Measurements from ENCODE around the gene F12. TPM values are rescaled to one million over a fixed set of nuclear protein-coding genes. Genes with fewer than 3 reads are reported as not detected.
A peak's percentile ranks its signal among the peaks of the same experiment; 100 is the strongest.
"Not testable (repeated sequence)": the region's sequence is repeated elsewhere in the genome, so short reads cannot be mapped to it uniquely, and the experiment has no call there.

The F12 gene
- total RNA-seq, 1 donor from 2014 or later, result not detected

- H3K27ac Mint-ChIP-seq, result peak overlapping the region; percentile 70
- Histone ChIP-seq H3K9ac (no peak overlapping the region), H2AFZ (replicated peaks) (no peak overlapping the region), H3F3A (ENCODE audit: low read depth) (peaks cover 12% of the 10 kb centered on the region), H3K9me3 (ENCODE audit: low read depth) (no peaks in the 10 kb centered on the region), H3K4me1 (peaks cover 9% of the 10 kb centered on the region), H3K36me3 (no peaks in the 10 kb centered on the region), H3K4me2 (no peak overlapping the region), H3K27me3 (no peaks in the 10 kb centered on the region), H3K4me3 (no peak overlapping the region), H4K20me1 (ENCODE audit: low read depth) (peaks cover 20% of the 10 kb centered on the region), H3K27ac (no peak overlapping the region), H3K79me2 (ENCODE audit: low read depth) (peaks cover 20% of the 10 kb centered on the region)
- TF ChIP-seq EZH2 (IDR thresholded peaks at IDR 0.05) (no peak), CTCF (IDR thresholded peaks at IDR 0.05) (no peak), EZH2phosphoT487 (IDR thresholded peaks at IDR 0.05) (no peak)
- peaks cover 13% of the 10 kb centered on the region for H3K27me3 Mint-ChIP-seq (ENCODE audit: insufficient read depth, low read depth)
- peaks cover 15% of the 10 kb centered on the region for H3K4me1 Mint-ChIP-seq
- no peaks in the 10 kb centered on the region for H3K36me3 Mint-ChIP-seq
- H3K9me3 Mint-ChIP-seq, result no peaks in the 10 kb centered on the region
- no peak for DNase-seq (ENCODE audit: low spot score)
- no peak overlapping the region for H3K4me3 Mint-ChIP-seq
These were observed 14.3 kb upstream of the F12 start for GRCh38 chr5:177423671-177424070.

- peaks cover 12% of the 10 kb centered on the region for H3F3A ChIP-seq (ENCODE audit: low read depth)
- H3K9ac ChIP-seq, result no peak overlapping the region
- no peak overlapping the region for H3K4me3 ChIP-seq
- H3K9me3 Mint-ChIP-seq, result no peaks in the 10 kb centered on the region
- no peaks in the 10 kb centered on the region for H3K4me1 ChIP-seq
- H3K27me3 ChIP-seq, result no peaks in the 10 kb centered on the region
- H3K4me3 Mint-ChIP-seq, result no peak overlapping the region
- H3K9me3 ChIP-seq (ENCODE audit: low read depth), result no peaks in the 10 kb centered on the region
- no peaks in the 10 kb centered on the region for H3K36me3 ChIP-seq
- H3K36me3 Mint-ChIP-seq, result no peaks in the 10 kb centered on the region
- peaks cover 6% of the 10 kb centered on the region for H3K4me1 Mint-ChIP-seq
- no peak for DNase-seq (ENCODE audit: low spot score)
- no peak overlapping the region for H2AFZ ChIP-seq (replicated peaks)
- no peaks in the 10 kb centered on the region for H4K20me1 ChIP-seq (ENCODE audit: low read depth)
- peak overlapping the region; percentile 43 for H3K27ac Mint-ChIP-seq
- H3K27me3 Mint-ChIP-seq (ENCODE audit: insufficient read depth, low read depth), result peaks cover 13% of the 10 kb centered on the region
- no peak overlapping the region for H3K27ac ChIP-seq
- no peak overlapping the region for H3K4me2 ChIP-seq
- no peaks in the 10 kb centered on the region for H3K79me2 ChIP-seq (ENCODE audit: low read depth)
- TF ChIP-seq EZH2phosphoT487 (IDR thresholded peaks at IDR 0.05) (no peak), CTCF (IDR thresholded peaks at IDR 0.05) (no peak), EZH2 (IDR thresholded peaks at IDR 0.05) (no peak)
These were observed 11.9 kb upstream of the F12 start for GRCh38 chr5:177421062-177421798.

GRCh38 chr5:177420472-177420871, 11.1 kb upstream of the F12 start:
- not testable (repeated sequence) for H3K27ac ChIP-seq
- peaks cover 13% of the 10 kb centered on the region for H3K27me3 Mint-ChIP-seq (ENCODE audit: insufficient read depth, low read depth)

GRCh38 chr5:177419046-177419445, 9.7 kb upstream of the F12 start:
- Histone ChIP-seq H3K27ac (no peak overlapping the region), H3F3A (ENCODE audit: low read depth) (no peaks in the 10 kb centered on the region), H3K9ac (no peak overlapping the region), H2AFZ (replicated peaks) (no peak overlapping the region), H3K4me1 (no peaks in the 10 kb centered on the region), H3K9me3 (ENCODE audit: low read depth) (no peaks in the 10 kb centered on the region), H3K27me3 (no peaks in the 10 kb centered on the region), H3K4me2 (no peak overlapping the region), H3K4me3 (no peak overlapping the region), H3K79me2 (ENCODE audit: low read depth) (no peaks in the 10 kb centered on the region), H3K36me3 (no peaks in the 10 kb centered on the region), H4K20me1 (ENCODE audit: low read depth) (no peaks in the 10 kb centered on the region)
- Mint-ChIP-seq H3K9me3 (no peaks in the 10 kb centered on the region), H3K27ac (no peak overlapping the region), H3K4me3 (no peak overlapping the region), H3K36me3 (no peaks in the 10 kb centered on the region), H3K4me1 (no peaks in the 10 kb centered on the region), H3K27me3 (ENCODE audit: insufficient read depth, low read depth) (peaks cover 12% of the 10 kb centered on the region)
- no peak for TF ChIP-seq EZH2phosphoT487 (IDR thresholded peaks at IDR 0.05)
- no peak for TF ChIP-seq EZH2 (IDR thresholded peaks at IDR 0.05)
- TF ChIP-seq CTCF (IDR thresholded peaks at IDR 0.05), result no peak
- DNase-seq (ENCODE audit: low spot score), result no peak

More at GRCh38 chr5:177420472-177420871, 11.1 kb upstream of the F12 start:
- not testable (repeated sequence) for H3K4me1 ChIP-seq; H3K4me2 ChIP-seq; H3K36me3 ChIP-seq; H3K9me3 ChIP-seq (ENCODE audit: low read depth); H3K36me3 Mint-ChIP-seq; H3K4me1 Mint-ChIP-seq; H2AFZ ChIP-seq (replicated peaks); H3K9ac ChIP-seq; H3K79me2 ChIP-seq (ENCODE audit: low read depth); H3K27ac Mint-ChIP-seq; H3K4me3 ChIP-seq; H3K4me3 Mint-ChIP-seq; H3K9me3 Mint-ChIP-seq; DNase-seq (ENCODE audit: low spot score); H3F3A ChIP-seq (ENCODE audit: low read depth); H4K20me1 ChIP-seq (ENCODE audit: low read depth); H3K27me3 ChIP-seq

GRCh38 chr5:177417081-177417480, 7.7 kb upstream of the F12 start:
- not testable (repeated sequence) for H3K36me3 Mint-ChIP-seq, H3K4me1 Mint-ChIP-seq, H3K9me3 Mint-ChIP-seq

More at GRCh38 chr5:177417081-177417480, 7.7 kb upstream of the F12 start:
- H3K4me3 ChIP-seq; H3K79me2 ChIP-seq (ENCODE audit: low read depth); H3K4me2 ChIP-seq; H3K9me3 ChIP-seq (ENCODE audit: low read depth); H3K4me3 Mint-ChIP-seq; H3K27ac ChIP-seq; H3K9ac ChIP-seq; H3K27me3 Mint-ChIP-seq (ENCODE audit: insufficient read depth, low read depth); H2AFZ ChIP-seq (replicated peaks); H3F3A ChIP-seq (ENCODE audit: low read depth); H3K36me3 ChIP-seq; H4K20me1 ChIP-seq (ENCODE audit: low read depth); H3K27ac Mint-ChIP-seq; DNase-seq (ENCODE audit: low spot score); H3K27me3 ChIP-seq; H3K4me1 ChIP-seq: not testable (repeated sequence)

All from neural progenitor cell (in vitro differentiated cells).